Measurements from ENCODE around the gene TBX4.

DNA sequence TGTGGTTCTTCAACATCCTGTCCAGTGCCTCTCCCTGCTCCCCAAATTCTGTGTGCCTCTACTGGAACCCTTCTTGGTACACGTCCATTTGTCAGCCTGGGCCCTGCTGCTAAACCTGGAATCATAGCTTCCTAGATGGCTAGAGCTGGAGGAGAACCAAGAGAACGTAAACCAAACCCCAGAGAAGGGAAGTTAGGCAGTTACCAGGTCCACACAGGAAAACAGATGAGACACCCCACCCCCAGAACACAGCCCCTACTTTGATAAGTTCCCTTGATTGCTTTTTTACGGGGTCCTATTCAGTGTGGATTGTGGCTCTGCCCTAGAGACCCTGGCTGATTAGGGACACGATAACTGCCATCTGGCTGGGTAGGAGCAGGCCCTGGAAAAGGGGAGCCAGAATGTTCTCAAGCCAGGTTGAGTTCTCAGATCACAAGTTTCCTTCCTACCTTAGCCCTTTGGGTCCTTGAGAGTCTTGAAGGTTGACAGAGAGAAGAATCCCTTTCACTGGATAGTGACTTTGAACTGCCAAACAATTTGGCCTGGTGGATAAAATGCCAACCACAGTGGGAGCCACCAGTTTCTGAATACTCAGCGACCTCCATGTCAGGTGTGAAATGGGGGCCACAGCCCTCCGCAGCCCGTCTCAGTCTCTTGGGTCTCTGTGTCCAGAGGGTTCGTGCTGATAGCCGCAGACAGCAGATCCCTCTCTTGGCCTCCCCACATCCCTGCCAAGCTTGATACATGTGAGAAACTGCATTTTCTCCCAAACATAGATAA is 7.9 kb downstream of the TBX4 start:
- TF ChIP-seq CTCF (optimal IDR thresholded peaks at IDR 0.05 in 1 of 3, IDR thresholded peaks at IDR 0.05 in 1 of 3, conservative IDR thresholded peaks at IDR 0.05 in 1 of 3; ENCODE audit: extremely low read depth in 1 of 3, insufficient read depth in 2 of 3, low read length in 3 of 3) (no peak), EZH2 (IDR thresholded peaks at IDR 0.05; ENCODE audit: low read length) (no peak)
